ENCODE data around the gene ARPC2. TPM values are rescaled to one million over a fixed set of nuclear protein-coding genes. Genes with fewer than 3 reads are reported as not detected.

The ARPC2 gene
- total RNA-seq, 1 donor from 2014 or later = 357 TPM

DNA sequence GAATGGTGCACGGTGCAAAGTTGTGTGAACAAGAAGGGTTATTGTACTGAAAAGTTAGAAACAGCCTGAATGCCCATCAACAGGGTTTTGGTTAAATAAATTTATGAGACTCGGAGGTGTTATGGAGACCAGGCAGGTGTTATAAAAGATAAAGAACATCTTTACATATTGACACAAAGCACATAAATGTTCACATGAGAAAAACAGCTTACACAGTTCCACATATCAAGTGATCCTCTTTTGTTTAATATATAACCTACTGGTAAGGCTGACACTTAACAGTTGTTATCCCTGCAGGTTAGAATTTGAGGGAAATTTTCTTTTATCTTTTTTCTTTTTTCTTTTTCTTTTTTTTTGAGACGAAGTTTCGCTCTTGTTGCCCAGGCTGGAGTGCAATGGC, 20.0 kb upstream of the ARPC2 start:
- H3K27me3 ChIP-seq = no peaks in the 10 kb centered on the region
- ATAC-seq (no peak), DNase-seq (no peak)
- no peak overlapping the region for H3K27ac ChIP-seq
- H3K9me3 ChIP-seq = no peaks in the 10 kb centered on the region
- H3K4me1 ChIP-seq = no peaks in the 10 kb centered on the region
- H3K36me3 ChIP-seq = no peaks in the 10 kb centered on the region
- no peak for TF ChIP-seq CTCF (IDR thresholded peaks at IDR 0.05)
- no peak overlapping the region for H3K4me3 ChIP-seq
- intact Hi-C loops (cut with DNase I) = no loop called here

DNA sequence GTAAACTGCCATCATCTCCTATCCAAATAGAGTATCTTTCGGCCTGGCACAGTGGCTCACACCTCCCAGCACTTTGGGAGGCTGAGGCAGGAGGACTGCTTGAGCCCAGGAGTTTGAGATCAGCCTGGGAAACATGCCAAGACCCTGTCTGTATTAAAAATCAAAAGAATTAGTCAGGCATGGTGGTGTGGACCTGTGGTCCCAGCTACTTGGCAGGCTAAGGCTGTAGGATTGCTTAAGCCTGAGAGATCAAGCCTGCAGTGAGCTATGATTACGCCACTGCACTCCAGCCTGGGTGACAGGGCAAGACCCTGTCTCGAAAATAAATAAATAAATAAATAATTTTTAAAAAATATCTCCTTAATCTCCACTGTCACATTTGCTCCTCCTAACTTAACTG, 14.7 kb upstream of the ARPC2 start:
- intact Hi-C loops (cut with DNase I) = no loop called here
- Histone ChIP-seq H3K36me3 (no peaks in the 10 kb centered on the region), H3K9me3 (no peaks in the 10 kb centered on the region), H3K4me3 (no peak overlapping the region), H3K27me3 (no peaks in the 10 kb centered on the region), H3K27ac (no peak overlapping the region), H3K4me1 (no peaks in the 10 kb centered on the region)
- DNase-seq (no peak), ATAC-seq (no peak)
- TF ChIP-seq CTCF (IDR thresholded peaks at IDR 0.05) = no peak

DNA sequence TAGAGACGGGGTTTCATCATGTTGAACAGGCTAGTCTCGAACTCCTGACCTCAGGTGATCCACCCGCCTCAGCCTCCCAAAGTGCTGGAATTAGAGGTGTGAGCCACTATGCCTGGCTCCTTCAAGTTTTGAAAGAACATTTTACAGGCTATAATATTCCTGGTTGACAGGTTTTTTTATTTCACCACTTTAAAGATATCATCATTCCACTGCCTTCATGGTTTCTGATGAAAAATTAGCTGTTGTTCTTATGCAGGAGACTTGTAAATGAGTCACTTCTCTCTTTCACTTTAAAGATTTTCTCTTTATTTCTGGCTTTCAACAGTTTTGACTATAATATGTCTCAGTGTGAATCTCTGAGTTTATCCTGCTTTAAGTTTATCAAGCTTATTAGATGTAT, 7.9 kb upstream of the ARPC2 start:
- no peak overlapping the region for H3K27ac ChIP-seq
- no peaks in the 10 kb centered on the region for H3K4me1 ChIP-seq
- no peaks in the 10 kb centered on the region for H3K9me3 ChIP-seq
- no peak for DNase-seq
- H3K36me3 ChIP-seq = no peaks in the 10 kb centered on the region
- no peak for ATAC-seq
- no peak for TF ChIP-seq CTCF (IDR thresholded peaks at IDR 0.05)
- H3K4me3 ChIP-seq = no peak overlapping the region
- H3K27me3 ChIP-seq = no peaks in the 10 kb centered on the region
- intact Hi-C loops (cut with DNase I) = no loop called here

DNA sequence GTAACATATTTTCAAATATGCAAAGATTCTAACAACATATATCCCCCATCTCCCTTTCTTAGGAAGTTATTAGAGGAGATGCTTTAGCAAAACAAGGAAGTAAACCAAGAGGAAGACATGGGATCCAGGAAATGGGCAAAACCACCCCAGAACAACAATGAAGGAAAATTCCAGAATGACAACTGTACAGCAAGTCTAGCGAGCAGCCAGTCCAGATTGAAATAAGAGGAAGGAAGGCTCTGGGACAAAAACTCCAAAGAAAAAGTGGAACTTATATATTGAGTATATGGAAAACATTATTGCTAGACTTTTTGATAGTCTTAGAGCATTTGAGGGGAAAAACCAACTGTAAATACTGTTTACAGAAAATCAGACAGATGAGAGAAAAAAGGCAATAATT, 2.9 kb upstream of the ARPC2 start:
- ATAC-seq (no peak), DNase-seq (no peak)
- intact Hi-C loops (cut with DNase I) = no loop called here
- Histone ChIP-seq H3K27me3 (no peaks in the 10 kb centered on the region), H3K4me1 (peaks cover 15% of the 10 kb centered on the region), H3K27ac (no peak overlapping the region), H3K9me3 (no peaks in the 10 kb centered on the region), H3K4me3 (no peak overlapping the region), H3K36me3 (no peaks in the 10 kb centered on the region)
- TF ChIP-seq CTCF (IDR thresholded peaks at IDR 0.05) = no peak

GRCh38 chr2:218216336-218216673, 684 bp upstream of the ARPC2 start:
- peak overlapping the region; percentile 96 for H3K4me3 ChIP-seq
- no peak for TF ChIP-seq CTCF (IDR thresholded peaks at IDR 0.05)
- intact Hi-C loops (cut with DNase I) = no loop called here
- peaks cover 4% of the 10 kb centered on the region for H3K36me3 ChIP-seq
- H3K27me3 ChIP-seq = no peaks in the 10 kb centered on the region
- peak overlapping the region; percentile 95 for H3K27ac ChIP-seq
- H3K4me1 ChIP-seq = peaks cover 37% of the 10 kb centered on the region
- DNase-seq = no peak
- H3K9me3 ChIP-seq = no peaks in the 10 kb centered on the region
- ATAC-seq = no peak
